ENCODE results near the gene HEXA.

DNA sequence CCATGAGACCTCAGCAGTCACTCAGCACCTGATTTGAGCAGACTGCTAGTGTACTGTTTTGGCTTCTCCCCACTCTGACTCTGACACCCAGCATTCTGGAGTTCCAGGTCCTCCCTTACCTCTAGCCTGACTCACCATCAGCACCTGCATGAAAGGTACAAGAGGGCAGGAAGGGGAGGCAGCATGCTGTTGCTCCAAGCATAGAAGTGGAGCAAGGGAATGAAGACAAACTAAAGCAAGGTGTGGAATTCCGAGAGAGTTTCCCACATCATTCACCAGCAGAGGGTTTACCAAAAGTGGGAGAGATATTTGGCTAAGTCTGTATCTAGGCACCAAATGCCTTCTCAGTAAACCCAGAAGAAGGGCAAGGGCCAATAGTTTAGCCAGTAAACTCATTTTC is 21.3 kb downstream of the HEXA start:
- TF ChIP-seq KDM5A (IDR thresholded peaks at IDR 0.05), result no peak
- TF ChIP-seq CTCF (IDR thresholded peaks at IDR 0.05), result no peak
- no peak for TF ChIP-seq ZNF302 (CRISPR knock-in tag; IDR thresholded peaks at IDR 0.05)
- TF ChIP-seq POLR2A (IDR thresholded peaks at IDR 0.05; ENCODE audit: low read length), result no peak
- TF ChIP-seq HOXA7 (CRISPR knock-in tag; IDR thresholded peaks at IDR 0.05), result no peak
- no peak for TF ChIP-seq SREBF2 (IDR thresholded peaks at IDR 0.05)
- no peak for TF ChIP-seq CEBPB (IDR thresholded peaks at IDR 0.05)
- no peak for TF ChIP-seq BHLHE40 (IDR thresholded peaks at IDR 0.05; ENCODE audit: low read depth, low read length)

Measured in A549 (cell line).